Heart right ventricle (tissue), 16 donors: ENCODE measurements around the gene PTPN5. TPM values are rescaled to one million over a fixed set of nuclear protein-coding genes. Genes with fewer than 3 reads are reported as not detected.

Experiments used
- ATAC-seq, 8 donors: fragments of 200-7000 bp; cut with Tn5 transposase; one replicate each; pipeline ENCODE4 v1.9.1; 2020; ENCODE audit warnings: mild to moderate bottlenecking in 8 of 8, moderate library complexity in 8 of 8, moderate number of reproducible peaks in 1 of 8
- DNase-seq, 2 donors: peaks; one replicate each; pipeline ENCODE4 v3.0.0-alpha.2; 2020
- H3K27ac ChIP-seq, 10 donors: fragments of 200-600 bp; sonication (generic) in 2 of 10; one replicate each; pipeline versions ENCODE4 v1.5.0 to v1.8.0; 2020 to 2022; ENCODE audit warnings: mild to moderate bottlenecking in 3 of 10
- H3K27me3 ChIP-seq, 7 donors: fragments of 200-600 bp; one replicate each; pipeline ENCODE4 v1.8.0; 2021 to 2022; ENCODE audit warnings: mild to moderate bottlenecking in 2 of 7
- H3K36me3 ChIP-seq, 9 donors: fragments of 200-600 bp; sonication (generic) in 1 of 9; one replicate each; pipeline versions ENCODE4 v1.5.0 to v1.8.0; 2020 to 2022; ENCODE audit warnings: mild to moderate bottlenecking in 2 of 9
- H3K4me1 ChIP-seq, 9 donors: fragments of 200-600 bp; sonication (generic) in 1 of 9; one replicate each; pipeline versions ENCODE4 v1.5.0 to v1.8.0; 2020 to 2022; ENCODE audit warnings: mild to moderate bottlenecking in 4 of 9
- H3K4me3 ChIP-seq, 10 donors: fragments of 200-600 bp; sonication (generic) in 2 of 10; one replicate each; pipeline versions ENCODE4 v1.5.0 to v1.8.0; 2020 to 2022; ENCODE audit warnings: mild to moderate bottlenecking in 7 of 10, moderate library complexity in 2 of 10
- H3K9me3 ChIP-seq, 11 donors: fragments of 200-600 bp in 10 of 11; sonication (generic) in 2 of 11; one replicate each; pipeline versions ENCODE4 v1.5.0 to v1.8.0; 2013 to 2022; ENCODE audit warnings: mild to moderate bottlenecking in 2 of 11, control low read depth in 1 of 11, moderate library complexity in 1 of 11
- CTCF ChIP-seq, 9 donors: fragments of 200-600 bp; sonication (generic) in 2 of 9; IDR thresholded peaks; one replicate each; pipeline versions ENCODE4 v1.5.0 to v1.8.0; 2021 to 2022; ENCODE audit warnings: antibody characterized with exemption in 9 of 9, mild to moderate bottlenecking in 5 of 9, moderate library complexity in 1 of 9
- WGBS, 2 donors: extraction: QIAGEN DNeasy Blood & Tissue Kit; methylation state at CpG; one replicate each; pipeline ENCODE4 v1.1.7; 2013; ENCODE audit warnings: inconsistent platforms in 1 of 2; 5-methylcytosine and 5-hydroxymethylcytosine counted together
- intact Hi-C, 10 donors: fragments of 100-400 bp; cut with DNase I; formaldehyde crosslinking; loops; one replicate each; pipeline versions ENCODE4 v1.11.1 to v1.14.2; 2022
- polyA plus RNA-seq, 2 donors: library from polyadenylated mRNA; stranded (reverse); fragments of 200-250 nt; gene quantifications; one replicate each; pipeline ENCODE4 v1.2.3, GENCODE V29; 2013
- total RNA-seq, 10 donors: library from RNA; stranded (reverse); fragmentation: NEBNext Ultra II Directional in 3 of 10; extraction: Animal tissue kit (Norgen Biotek cat#: 25700) in 3 of 10; gene quantifications; one replicate each; pipeline versions ENCODE4 v1.2.1 to v1.2.4, GENCODE V29; 2021 to 2023
- donor health status: Arrhythmogenic right ventricular cardiomyopathy.
- donor health status: ischemic (EF 13 %, LVEDD 7.1; RV severe dilation, severe dysfunction).
- donor health status: healthy with polysubstance abuse.
- donor health status: DM: no; HTN: yes; CAD: no.
- donor health status: DM: no; HTN: no; CAD: no.
- donor health status: ischemic (EF 25% LVEDD 6.9; RV normal size, moderate dysfunction).
- donor health status: ischemic (EF 25% LVEDD 5.7; RV mildly dilated, moderate dysfunction).
- donor health status: healthy.
- donor health status: DM: yes; HTN: yes; CAD: no.
- donor health status: Ischemic cardiomyopathy.
- donor health status: ischemic (EF 35%, LVEDD 5.7; RV mildly dilated, moderate dysfunction).
- donor health status: nonischemic (EF 11% LVEDD 7.7; RV severe dilation, severe dysfunction).
- donor health status: DM: yes; HTN: yes; CAD: no.
- donor health status: PGD.
- donor health status: ischemic (EF 29% LVEDD 5.4; RV normal size, mild dysfunction).
- donor health status: nonischemic (EF 23%, LVEDD 6.1; RV moderate dilation, normal function).

PTPN5 gene
- total and polyA plus RNA-seq, 12 donors, result 1.5 to 8.8 (median 3.6) TPM

GRCh38 chr11:18704045-18704645 is 87.5 kb downstream of the PTPN5 start:
- WGBS, 2 donors, result 64 to 76% methylated on average over 5 of the region's 5 CpGs
- Histone ChIP-seq H3K36me3 (peaks cover 0 to 19% (median 7%) of the 10 kb centered on the region in 9 donors), H3K4me3 (no peak overlapping the region), H3K27ac (peak overlapping the region in 1 of 10 donors; percentile 11), H3K4me1 (peaks cover 14 to 65% (median 42%) of the 10 kb centered on the region in 9 donors), H3K9me3 (no peaks in the 10 kb centered on the region), H3K27me3 (peaks cover 0 to 15% (median 0%) of the 10 kb centered on the region in 7 donors)
- ATAC-seq (no peak), DNase-seq (no peak)
- no peak for TF ChIP-seq CTCF (IDR thresholded peaks at IDR 0.05)
- intact Hi-C loops, result loop anchor here in 2 of 10 donors (5.0 to 10.0 kb wide), 2 partner anchors 67 to 179 kb away; partner anchors contain the start of gene TSG101 (in 1 of the 2)

- TF ChIP-seq CTCF (IDR thresholded peaks at IDR 0.05), result no peak
- Histone ChIP-seq H3K27me3 (peaks cover 0 to 15% (median 0%) of the 10 kb centered on the region in 7 donors), H3K36me3 (peaks cover 0 to 19% (median 7%) of the 10 kb centered on the region in 9 donors), H3K4me1 (peaks cover 14 to 70% (median 46%) of the 10 kb centered on the region in 9 donors), H3K9me3 (no peaks in the 10 kb centered on the region), H3K27ac (no peak overlapping the region), H3K4me3 (no peak overlapping the region)
- ATAC-seq, result peak in 1 of 8 donors; percentile 24
- intact Hi-C loops, result loop anchor here in 2 of 10 donors (5.0 to 10.0 kb wide), 2 partner anchors 66 to 178 kb away; partner anchors contain the start of gene TSG101 (in 1 of the 2)
- WGBS, 2 donors, result 35 to 65% methylated on average over 2 of the region's 2 CpGs
- peak in 1 of 2 donors; percentile 49 for DNase-seq
Measured at GRCh38 chr11:18703001-18703763, 88.4 kb downstream of the PTPN5 start.

DNA sequence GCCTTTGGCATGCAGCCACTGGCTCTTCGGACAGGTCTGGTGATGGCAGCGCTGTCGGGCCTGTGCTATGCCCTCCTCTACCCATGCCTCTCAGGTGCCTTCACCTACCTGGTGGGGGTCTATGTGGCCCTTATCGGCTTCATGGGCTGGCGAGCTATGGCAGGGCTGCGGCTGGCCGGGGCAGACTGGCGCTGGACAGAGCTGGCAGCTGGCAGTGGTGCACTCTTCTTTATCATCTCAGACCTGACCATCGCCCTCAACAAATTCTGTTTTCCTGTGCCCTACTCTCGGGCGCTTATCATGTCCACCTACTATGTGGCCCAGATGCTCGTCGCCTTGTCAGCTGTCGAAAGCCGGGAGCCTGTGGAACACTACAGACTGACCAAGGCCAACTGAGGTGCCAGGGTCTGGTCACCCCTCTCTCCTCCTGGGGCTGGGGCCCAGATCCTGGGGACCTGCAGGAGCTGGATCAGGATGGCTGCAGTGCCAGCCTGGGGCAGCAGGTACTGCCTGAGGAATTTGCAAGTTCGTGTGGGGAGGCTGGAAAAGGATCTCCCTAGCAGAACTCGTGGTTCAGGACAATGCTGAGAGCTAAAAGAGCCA is 89.9 kb downstream of the PTPN5 start:
- WGBS, 2 donors, result 92 to 95% methylated on average over 17 of the region's 17 CpGs
- Histone ChIP-seq H3K36me3 (peaks cover 0 to 19% (median 7%) of the 10 kb centered on the region in 9 donors), H3K4me1 (peaks cover 14 to 72% (median 45%) of the 10 kb centered on the region in 9 donors), H3K4me3 (no peak overlapping the region), H3K27ac (no peak overlapping the region), H3K9me3 (no peaks in the 10 kb centered on the region), H3K27me3 (peaks cover 0 to 15% (median 0%) of the 10 kb centered on the region in 7 donors)
- TF ChIP-seq CTCF (IDR thresholded peaks at IDR 0.05), result no peak
- intact Hi-C loops, result loop anchor here in 2 of 10 donors (5.0 to 10.0 kb wide), 2 partner anchors 64 to 177 kb away; partner anchors contain the start of gene TSG101 (in 1 of the 2)
- ATAC-seq (no peak), DNase-seq (no peak)

- Histone ChIP-seq H3K27ac (no peak overlapping the region), H3K36me3 (peaks cover 0 to 19% (median 7%) of the 10 kb centered on the region in 9 donors), H3K4me3 (no peak overlapping the region), H3K9me3 (no peaks in the 10 kb centered on the region), H3K27me3 (peaks cover 0 to 8% (median 0%) of the 10 kb centered on the region in 7 donors), H3K4me1 (peaks cover 14 to 64% (median 43%) of the 10 kb centered on the region in 9 donors)
- DNase-seq (no peak), ATAC-seq (no peak)
- 95 to 97% methylated on average over 7 of the region's 7 CpGs for WGBS, 2 donors
- no peak for TF ChIP-seq CTCF (IDR thresholded peaks at IDR 0.05)
- intact Hi-C loops, result loop anchor here in 2 of 10 donors (5.0 to 10.0 kb wide), 2 partner anchors 64 to 176 kb away; partner anchors contain the start of gene TSG101 (in 1 of the 2)
Measured at GRCh38 chr11:18700872-18701271, 90.7 kb downstream of the PTPN5 start.
